ENCODE measurements around the gene FAM181A. TPM values are rescaled to one million over a fixed set of nuclear protein-coding genes. Genes with fewer than 3 reads are reported as not detected.

Gene FAM181A
- total RNA-seq, 1 experiment from 2014 or later, result not detected

DNA sequence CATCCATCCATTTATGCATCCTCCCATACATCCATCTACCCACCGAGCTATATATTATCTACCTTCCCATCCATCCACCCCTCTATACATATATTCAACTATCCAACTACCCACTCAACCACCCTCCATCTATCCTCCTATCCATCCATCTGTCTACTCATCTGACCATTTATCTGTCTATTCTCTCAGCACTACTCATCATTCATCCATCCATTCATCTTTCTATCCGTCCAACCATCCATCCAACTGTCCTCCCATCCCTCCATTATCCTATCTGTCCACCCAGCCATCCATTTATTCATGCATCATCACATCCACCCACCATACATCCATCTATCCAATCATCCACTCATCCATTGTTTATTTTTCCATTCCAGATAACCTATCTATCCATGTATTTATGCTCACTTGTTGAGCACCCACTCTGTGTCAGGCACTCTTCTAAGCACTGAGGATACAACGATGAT is 37.7 kb downstream of the FAM181A start:
- Histone ChIP-seq H3K36me3 (ENCODE audit: low read depth, low read length) (no peaks in the 10 kb centered on the region), H3K9ac (ENCODE audit: low read length) (no peak overlapping the region), H3K27ac (ENCODE audit: low read length) (no peak overlapping the region), H3K27me3 (ENCODE audit: low read length) (no peaks in the 10 kb centered on the region), H3K4me3 (ENCODE audit: low read length) (no peak overlapping the region), H3F3A (ENCODE audit: low read length, unreplicated experiment) (no peaks in the 10 kb centered on the region), H3K9me3 (ENCODE audit: low read length) (no peaks in the 10 kb centered on the region), H3K9me2 (replicated peaks; ENCODE audit: low read length) (no peaks in the 10 kb centered on the region), H3K79me2 (ENCODE audit: low read length) (no peaks in the 10 kb centered on the region), H3K4me1 (ENCODE audit: insufficient read depth, low read length) (peaks cover 12% of the 10 kb centered on the region), H3K4me2 (ENCODE audit: low read length) (no peak overlapping the region), H2AFZ (ENCODE audit: low read length) (no peak overlapping the region), H4K20me1 (ENCODE audit: low read length) (no peaks in the 10 kb centered on the region)
- POLR2A ChIA-PET (ENCODE audit: unreplicated experiment), result no interaction called here
- intact Hi-C loops (cut with micrococcal nuclease), result no loop called here
- DNase-seq, result no peak
- CTCF ChIA-PET, result no interaction called here
- no peak for ATAC-seq
- no TSS peak for BruUV-seq (replicated peaks)
- no peak for TF ChIP-seq EZH2phosphoT487 (IDR thresholded peaks at IDR 0.05; ENCODE audit: borderline replicate concordance, low read length)
- TF ChIP-seq EZH2 (IDR thresholded peaks at IDR 0.05; ENCODE audit: low read length, unreplicated experiment), result no peak
- no peak for TF ChIP-seq CTCF (conservative IDR thresholded peaks at IDR 0.05; ENCODE audit: low read depth, low read length)

DNA sequence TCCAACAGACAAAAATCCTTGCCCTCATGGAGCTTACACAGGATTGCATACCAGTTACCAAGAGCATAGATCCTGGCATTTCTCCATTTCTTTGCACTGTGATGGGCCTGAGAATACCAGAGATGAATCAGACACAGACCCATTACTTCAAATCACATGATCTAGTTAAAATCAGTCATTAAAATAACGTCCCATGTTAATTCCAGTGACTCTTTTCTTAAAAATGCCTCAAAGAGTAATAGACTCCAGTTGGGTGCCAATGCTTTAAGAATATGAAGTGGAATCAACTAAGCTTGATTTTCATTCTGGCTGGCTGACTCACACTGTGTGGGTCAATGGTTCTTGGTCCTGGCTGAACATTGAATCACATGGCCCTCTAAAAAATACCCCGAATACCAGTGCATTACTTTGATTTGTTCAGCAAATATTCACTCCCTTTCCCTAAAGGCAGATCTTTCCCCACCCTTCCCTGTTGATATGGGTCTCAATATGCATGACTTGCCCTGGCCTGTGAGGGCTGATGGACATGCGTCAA is 38.2 kb downstream of the FAM181A start:
- Histone ChIP-seq H3K9ac (ENCODE audit: low read length) (no peak overlapping the region), H3K4me2 (ENCODE audit: low read length) (no peak overlapping the region), H3K4me3 (ENCODE audit: low read length) (no peak overlapping the region), H3K4me1 (ENCODE audit: insufficient read depth, low read length) (peaks cover 7% of the 10 kb centered on the region), H4K20me1 (ENCODE audit: low read length) (no peaks in the 10 kb centered on the region), H3K9me2 (replicated peaks; ENCODE audit: low read length) (no peaks in the 10 kb centered on the region), H3K9me3 (ENCODE audit: low read length) (no peaks in the 10 kb centered on the region), H3K27ac (ENCODE audit: low read length) (peak overlapping the region; percentile 27), H3K36me3 (ENCODE audit: low read depth, low read length) (no peaks in the 10 kb centered on the region), H2AFZ (ENCODE audit: low read length) (no peak overlapping the region), H3K27me3 (ENCODE audit: low read length) (no peaks in the 10 kb centered on the region), H3F3A (ENCODE audit: low read length, unreplicated experiment) (no peaks in the 10 kb centered on the region), H3K79me2 (ENCODE audit: low read length) (no peaks in the 10 kb centered on the region)
- no TSS peak for BruUV-seq (replicated peaks)
- ATAC-seq (peak; percentile 31; the same call in 1 of the 2 replicates), DNase-seq (peak; percentile 40)
- TF ChIP-seq CTCF (conservative IDR thresholded peaks at IDR 0.05; ENCODE audit: low read depth, low read length), result no peak
- TF ChIP-seq EZH2 (IDR thresholded peaks at IDR 0.05; ENCODE audit: low read length, unreplicated experiment), result no peak
- TF ChIP-seq EZH2phosphoT487 (IDR thresholded peaks at IDR 0.05; ENCODE audit: borderline replicate concordance, low read length), result no peak
- ChIA-PET POLR2A (ENCODE audit: unreplicated experiment) (no interaction called here), CTCF (no interaction called here)
- intact Hi-C loops (cut with micrococcal nuclease), result no loop called here

DNA sequence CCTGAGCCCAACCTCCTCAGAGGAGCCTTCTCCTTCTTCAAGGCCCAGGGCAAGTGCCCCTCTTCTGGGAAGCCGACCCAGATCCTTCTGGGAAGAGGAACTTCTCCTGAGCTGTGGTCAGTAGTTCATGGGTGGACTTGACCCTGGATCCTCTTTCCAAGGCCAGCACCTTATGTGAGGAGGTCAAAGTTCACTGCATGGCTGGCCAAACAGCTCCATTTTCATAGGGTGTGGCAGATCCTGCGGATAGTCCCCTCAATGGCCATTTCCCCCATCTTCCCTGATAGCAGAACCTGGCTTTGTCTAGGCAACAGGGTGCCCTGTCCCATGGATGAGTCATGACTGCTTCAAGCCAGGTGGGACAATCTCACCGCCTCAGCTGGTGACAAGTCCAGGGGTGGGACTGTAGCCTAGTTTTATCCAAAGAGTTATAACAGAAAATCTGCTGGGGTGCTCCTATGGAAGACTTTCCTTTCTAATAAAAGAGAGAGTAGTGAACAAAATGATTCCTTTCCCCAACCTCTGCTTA is 38.9 kb downstream of the FAM181A start:
- ChIA-PET POLR2A (ENCODE audit: unreplicated experiment) (no interaction called here), CTCF (no interaction called here)
- peaks cover 4% of the 10 kb centered on the region; the same call in 1 of the 2 replicates for H3K4me1 ChIP-seq (ENCODE audit: insufficient read depth, low read length)
- H3K9ac ChIP-seq (ENCODE audit: low read length), result no peak overlapping the region
- no peak overlapping the region for H3K4me3 ChIP-seq (ENCODE audit: low read length)
- BruUV-seq (replicated peaks), result no TSS peak
- ATAC-seq (no peak), DNase-seq (no peak)
- H3F3A ChIP-seq (ENCODE audit: low read length, unreplicated experiment), result no peaks in the 10 kb centered on the region
- no peak overlapping the region for H2AFZ ChIP-seq (ENCODE audit: low read length)
- TF ChIP-seq EZH2phosphoT487 (IDR thresholded peaks at IDR 0.05; ENCODE audit: borderline replicate concordance, low read length) (no peak), CTCF (conservative IDR thresholded peaks at IDR 0.05; ENCODE audit: low read depth, low read length) (no peak), EZH2 (IDR thresholded peaks at IDR 0.05; ENCODE audit: low read length, unreplicated experiment) (no peak)
- H3K79me2 ChIP-seq (ENCODE audit: low read length), result no peaks in the 10 kb centered on the region
- no peaks in the 10 kb centered on the region for H4K20me1 ChIP-seq (ENCODE audit: low read length)
- intact Hi-C loops (cut with micrococcal nuclease), result no loop called here
- peak overlapping the region; percentile 27 for H3K27ac ChIP-seq (ENCODE audit: low read length)
- no peak overlapping the region for H3K4me2 ChIP-seq (ENCODE audit: low read length)
- H3K9me3 ChIP-seq (ENCODE audit: low read length), result no peaks in the 10 kb centered on the region
- no peaks in the 10 kb centered on the region for H3K36me3 ChIP-seq (ENCODE audit: low read depth, low read length)
- no peaks in the 10 kb centered on the region for H3K9me2 ChIP-seq (replicated peaks; ENCODE audit: low read length)
- no peaks in the 10 kb centered on the region for H3K27me3 ChIP-seq (ENCODE audit: low read length)
